C4-2B (cell line): Measurements from ENCODE around the gene PTCHD1.

Experiments
- CTCF ChIP-seq: fragments of 450-650 bp; conservative IDR thresholded peaks from 2 replicates; pipeline ENCODE4 v1.5.1; 2017; ENCODE audit warnings: mild to moderate bottlenecking
- ZFX ChIP-seq: fragments of 450-650 bp; IDR thresholded peaks from 2 replicates; pipeline ENCODE4 v1.6.1; 2017

GRCh38 chrX:23435575-23435974 lies 100.9 kb downstream of the PTCHD1 start:
- TF ChIP-seq CTCF: no peak
- no peak for TF ChIP-seq ZFX
